ENCODE measurements around the gene ADAMTSL5. TPM values are rescaled to one million over a fixed set of nuclear protein-coding genes. Genes with fewer than 3 reads are reported as not detected.

The ADAMTSL5 gene
- total RNA-seq, 2 experiments from 2014 or later, result 0.34 TPM; not detected in 1

GRCh38 chr19:1487576-1488281, 25.1 kb downstream of the ADAMTSL5 start:
- DNase-seq (ENCODE audit: low spot score), result no peak
- Histone ChIP-seq H3K9me2 (ENCODE audit: insufficient read depth, low read length) (no peaks in the 10 kb centered on the region), H3K79me2 (ENCODE audit: insufficient read depth, low read depth, low read length) (no peaks in the 10 kb centered on the region), H4K20me1 (ENCODE audit: insufficient read depth, low read length) (no peaks in the 10 kb centered on the region), H2AFZ (ENCODE audit: low read length) (no peak overlapping the region), H3K4me1 (ENCODE audit: insufficient read depth, low read length, poor library complexity, severe bottlenecking) (peaks cover 16% of the 10 kb centered on the region), H3K4me2 (ENCODE audit: low read length) (no peak overlapping the region), H3K27ac (ENCODE audit: low read depth, low read length, poor library complexity, severe bottlenecking) (no peak overlapping the region), H3K36me3 (ENCODE audit: insufficient read depth, low read length) (no peaks in the 10 kb centered on the region), H3K9me3 (ENCODE audit: low read length) (no peaks in the 10 kb centered on the region), H3K4me3 (ENCODE audit: low read depth, low read length, poor library complexity, severe bottlenecking) (no peak overlapping the region)
- no TSS peak for BruUV-seq (replicated peaks)
- intact Hi-C loops (cut with micrococcal nuclease; ENCODE audit: unreplicated experiment), result no loop called here
- TF ChIP-seq EZH2phosphoT487 (IDR thresholded peaks at IDR 0.05; ENCODE audit: borderline replicate concordance, low read depth, low read length) (no peak), CTCF (conservative IDR thresholded peaks at IDR 0.05; ENCODE audit: low read length) (no peak)
- POLR2A ChIA-PET, result no interaction called here
- CTCF ChIA-PET (ENCODE audit: unreplicated experiment), result no interaction called here

- H3K4me3 ChIP-seq (ENCODE audit: low read depth, low read length, poor library complexity, severe bottlenecking), result no peak overlapping the region
- H3K4me2 ChIP-seq (ENCODE audit: low read length), result no peak overlapping the region
- no peak for TF ChIP-seq EZH2phosphoT487 (IDR thresholded peaks at IDR 0.05; ENCODE audit: borderline replicate concordance, low read depth, low read length)
- TF ChIP-seq CTCF (conservative IDR thresholded peaks at IDR 0.05; ENCODE audit: low read length), result no peak
- ChIA-PET CTCF (ENCODE audit: unreplicated experiment) (no interaction called here), POLR2A (no interaction called here)
- no peak for DNase-seq (ENCODE audit: low spot score)
- H4K20me1 ChIP-seq (ENCODE audit: insufficient read depth, low read length), result no peaks in the 10 kb centered on the region
- H3K9me3 ChIP-seq (ENCODE audit: low read length), result no peaks in the 10 kb centered on the region
- no TSS peak for BruUV-seq (replicated peaks)
- no peaks in the 10 kb centered on the region for H3K36me3 ChIP-seq (ENCODE audit: insufficient read depth, low read length)
- no peaks in the 10 kb centered on the region for H3K79me2 ChIP-seq (ENCODE audit: insufficient read depth, low read depth, low read length)
- intact Hi-C loops (cut with micrococcal nuclease; ENCODE audit: unreplicated experiment), result no loop called here
- no peaks in the 10 kb centered on the region for H3K9me2 ChIP-seq (ENCODE audit: insufficient read depth, low read length)
- peaks cover 16% of the 10 kb centered on the region for H3K4me1 ChIP-seq (ENCODE audit: insufficient read depth, low read length, poor library complexity, severe bottlenecking)
- H3K27ac ChIP-seq (ENCODE audit: low read depth, low read length, poor library complexity, severe bottlenecking), result no peak overlapping the region
- H2AFZ ChIP-seq (ENCODE audit: low read length), result no peak overlapping the region
Observed at GRCh38 chr19:1486720-1487575, 25.9 kb downstream of the ADAMTSL5 start.

- Histone ChIP-seq H3K27ac (ENCODE audit: low read depth, low read length, poor library complexity, severe bottlenecking) (no peak overlapping the region), H3K36me3 (ENCODE audit: insufficient read depth, low read length) (no peaks in the 10 kb centered on the region), H2AFZ (ENCODE audit: low read length) (no peak overlapping the region), H3K4me3 (ENCODE audit: low read depth, low read length, poor library complexity, severe bottlenecking) (no peak overlapping the region), H3K79me2 (ENCODE audit: insufficient read depth, low read depth, low read length) (no peaks in the 10 kb centered on the region), H3K4me2 (ENCODE audit: low read length) (no peak overlapping the region), H3K9me3 (ENCODE audit: low read length) (no peaks in the 10 kb centered on the region), H3K4me1 (ENCODE audit: insufficient read depth, low read length, poor library complexity, severe bottlenecking) (peaks cover 6% of the 10 kb centered on the region), H4K20me1 (ENCODE audit: insufficient read depth, low read length) (no peaks in the 10 kb centered on the region), H3K9me2 (ENCODE audit: insufficient read depth, low read length) (no peaks in the 10 kb centered on the region)
- no TSS peak for BruUV-seq (replicated peaks)
- TF ChIP-seq CTCF (conservative IDR thresholded peaks at IDR 0.05; ENCODE audit: low read length), result no peak
- ChIA-PET CTCF (ENCODE audit: unreplicated experiment) (no interaction called here), POLR2A (no interaction called here)
- intact Hi-C loops (cut with micrococcal nuclease; ENCODE audit: unreplicated experiment), result no loop called here
- no peak for DNase-seq (ENCODE audit: low spot score)
Observed at GRCh38 chr19:1483979-1484428, 28.8 kb downstream of the ADAMTSL5 start.
